ENCODE results near the gene P3H1. TPM values are rescaled to one million over a fixed set of nuclear protein-coding genes. Genes with fewer than 3 reads are reported as not detected.

P3H1 gene
- total RNA-seq, 2 experiments from 2014 or later, result 48.1 to 54.0 TPM

Other genes starting within 250 kb of the P3H1 start
- gene PPIH, start 108.6 kb downstream of the P3H1 start, total RNA-seq, result 100 to 1,000 TPM in 1 of 2 experiments, 10 to 100 TPM in 1; 93.7 to 104 TPM
- gene YBX1, start 84.6 kb downstream of the P3H1 start, total RNA-seq, result 100 to 1,000 TPM; 731 to 790 TPM
- gene CLDN19, start 26.8 kb downstream of the P3H1 start, total RNA-seq, result not detected
- 10 to 100 TPM in 1 of 2 experiments, 1 to 10 TPM in 1; 4.6 to 10.3 TPM for gene C1orf50, start 221 bp upstream of the P3H1 start, total RNA-seq
- under 1 TPM in 1 of 2 experiments, not detected in 1; 0.12 TPM for gene TMEM269, start 18.0 kb upstream of the P3H1 start, total RNA-seq
- gene ERMAP, start 50.1 kb upstream of the P3H1 start, total RNA-seq, result 1 to 10 TPM; 3.7 to 4.1 TPM
- 10 to 100 TPM; 11.5 to 14.8 TPM for gene SVBP, start 50.4 kb upstream of the P3H1 start, total RNA-seq
- 10 to 100 TPM in 1 of 2 experiments, 1 to 10 TPM in 1; 9.8 to 13.9 TPM for gene ZNF691, start 79.6 kb upstream of the P3H1 start, total RNA-seq
- gene SLC2A1, start 191.8 kb upstream of the P3H1 start, total RNA-seq, result 100 to 1,000 TPM; 113 to 140 TPM